HG02840 (cell line): ENCODE measurements around the gene CLIP1.
"Not testable (repeated sequence)": the region's sequence is repeated elsewhere in the genome, so short reads cannot be mapped to it uniquely, and the experiment has no call there.

Experiments
- ATAC-seq: cut with Tn5 transposase; IDR thresholded peaks from one replicate; pipeline ENCODE4 v1.9.1; 2021; ENCODE audit warnings: mild to moderate bottlenecking, moderate library complexity, moderate number of reproducible peaks; ENCODE audit not compliant: unreplicated experiment, low FRiP score

The CLIP1 gene

DNA sequence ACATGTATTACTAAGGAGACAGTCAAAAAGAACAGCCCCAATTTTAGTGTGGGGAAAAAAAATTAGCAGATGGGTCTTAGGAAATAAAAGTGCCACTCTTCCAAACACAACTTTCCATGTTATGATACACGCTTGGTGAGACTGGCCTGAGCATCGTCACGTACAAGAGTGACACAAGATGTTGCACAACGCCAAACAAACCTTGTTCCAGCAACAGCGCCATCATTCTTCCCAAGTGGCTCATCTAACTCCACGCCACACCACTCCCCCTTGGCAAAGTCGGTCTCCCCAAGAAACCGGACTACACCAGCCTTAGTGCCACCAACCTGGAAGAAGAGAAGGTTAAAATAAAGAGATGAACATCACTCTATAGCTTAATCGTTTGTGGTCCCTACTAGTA, 58.7 kb downstream of the CLIP1 start:
- ATAC-seq, result no peak

DNA sequence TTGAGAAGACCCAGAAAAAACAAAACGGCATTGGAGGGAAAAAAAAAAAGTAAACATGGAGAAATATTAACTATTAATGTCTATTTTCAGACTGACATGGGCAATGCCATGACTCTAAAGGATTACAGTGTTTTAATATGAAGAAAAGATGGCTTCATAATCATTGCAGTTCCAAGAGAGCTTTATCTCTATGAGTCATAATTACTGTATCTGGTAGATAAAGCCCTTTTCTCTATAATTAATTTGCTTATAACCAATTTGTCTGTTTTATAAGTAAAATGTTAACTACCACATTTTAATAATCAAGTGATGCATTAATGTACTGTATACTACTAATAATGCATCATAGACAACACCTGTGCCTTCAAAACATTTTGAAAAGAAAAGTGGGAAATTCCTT, 59.7 kb downstream of the CLIP1 start:
- ATAC-seq, result no peak

DNA sequence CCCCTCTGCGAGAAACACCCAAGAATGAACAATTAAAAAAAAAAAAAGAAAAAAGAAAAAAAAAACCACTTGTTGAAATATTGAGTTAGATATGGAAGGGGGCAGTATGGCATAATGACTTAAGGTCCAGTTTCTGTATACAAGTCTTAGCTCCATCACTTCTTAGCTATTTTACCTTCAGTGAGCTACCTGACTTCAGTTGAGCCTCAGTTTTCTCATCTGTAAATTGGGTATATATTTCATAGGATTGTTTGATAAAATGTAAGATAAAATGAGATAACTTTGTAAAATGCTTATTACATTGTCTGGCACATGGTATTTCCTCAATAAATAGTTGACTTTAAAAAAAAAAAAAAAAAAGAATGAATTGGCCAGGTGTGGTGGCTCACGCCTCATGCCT, 64.1 kb downstream of the CLIP1 start:
- ATAC-seq, result not testable (repeated sequence)

DNA sequence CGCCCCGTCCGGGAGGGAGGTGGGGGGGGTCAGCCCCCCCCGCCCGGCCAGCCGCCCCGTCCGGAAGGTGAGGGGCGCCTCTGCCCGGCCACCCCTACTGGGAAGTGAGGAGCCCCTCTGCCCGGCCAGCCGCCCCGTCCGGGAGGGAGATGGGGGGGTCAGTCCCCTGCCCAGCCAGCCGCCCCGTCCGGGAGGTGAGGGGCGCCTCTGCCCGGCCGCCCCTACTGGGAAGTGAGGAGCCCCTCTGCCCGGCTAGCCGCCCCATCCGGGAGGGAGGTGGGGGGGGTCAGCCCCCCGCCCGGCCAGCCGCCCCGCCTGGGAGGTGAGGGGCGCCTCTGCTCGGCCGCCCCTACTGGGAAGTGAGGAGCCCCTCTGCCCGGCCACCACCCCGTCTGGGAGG, 64.9 kb downstream of the CLIP1 start:
- ATAC-seq, result not testable (repeated sequence)

DNA sequence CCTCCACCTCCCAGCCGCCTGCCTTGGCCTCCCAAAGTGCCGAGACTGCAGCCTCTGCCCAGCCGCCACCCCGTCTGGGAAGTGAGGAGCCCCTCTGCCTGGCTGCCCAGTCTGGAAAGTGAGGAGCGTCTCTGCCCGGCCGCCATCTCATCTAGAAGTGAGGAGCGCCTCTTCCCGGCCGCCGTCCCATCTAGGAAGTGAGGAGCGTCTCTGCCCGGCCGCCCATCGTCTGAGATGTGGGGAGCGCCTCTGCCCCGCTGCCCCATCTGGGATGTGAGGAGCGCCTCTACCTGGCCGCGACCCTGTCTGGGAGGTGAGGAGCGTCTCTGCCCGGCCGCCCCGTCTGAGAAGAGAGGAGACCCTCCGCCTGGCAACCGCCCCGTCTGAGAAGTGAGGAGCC, 65.5 kb downstream of the CLIP1 start:
- ATAC-seq, result not testable (repeated sequence)

DNA sequence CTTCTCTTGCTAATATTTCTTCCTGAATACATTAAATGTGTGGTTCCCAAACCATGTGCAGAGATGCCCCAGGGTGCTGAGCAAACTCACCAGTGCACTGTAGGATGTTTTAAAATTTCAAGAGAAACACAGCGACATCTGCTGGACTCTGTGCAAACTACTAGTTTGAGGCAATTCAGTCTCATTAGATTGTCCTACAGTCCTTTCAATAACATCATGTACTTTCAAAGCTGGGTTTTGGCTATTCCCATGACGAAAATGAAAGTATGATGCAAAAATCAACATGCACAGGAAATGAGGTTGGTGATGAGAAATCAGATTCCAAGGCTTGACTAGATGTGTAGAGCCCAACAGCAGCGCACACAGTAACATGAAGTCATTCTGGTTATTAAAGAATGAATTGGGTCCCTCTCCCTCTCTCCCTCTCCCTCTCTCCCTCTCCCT, 66.3 kb downstream of the CLIP1 start:
- no peak for ATAC-seq

DNA sequence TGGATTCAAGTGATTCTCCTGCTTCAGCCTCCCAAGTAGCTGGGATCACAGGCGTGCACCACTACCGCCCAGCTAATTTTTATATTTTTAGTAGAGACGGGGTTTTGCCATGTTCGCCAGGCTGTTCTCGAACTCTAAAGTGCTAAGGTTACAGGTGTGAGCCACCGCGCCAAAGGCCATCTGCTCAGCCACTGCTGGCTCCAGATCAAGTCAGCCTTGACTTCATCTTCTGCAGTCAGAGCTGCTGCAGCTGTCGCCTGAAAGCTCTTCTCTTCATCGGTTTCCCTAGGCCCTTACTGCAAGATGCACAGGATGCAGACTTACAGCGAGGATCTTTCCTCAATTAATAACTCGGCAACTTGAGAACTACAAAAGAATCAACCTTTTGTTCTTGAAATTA, 66.8 kb downstream of the CLIP1 start:
- no peak for ATAC-seq

DNA sequence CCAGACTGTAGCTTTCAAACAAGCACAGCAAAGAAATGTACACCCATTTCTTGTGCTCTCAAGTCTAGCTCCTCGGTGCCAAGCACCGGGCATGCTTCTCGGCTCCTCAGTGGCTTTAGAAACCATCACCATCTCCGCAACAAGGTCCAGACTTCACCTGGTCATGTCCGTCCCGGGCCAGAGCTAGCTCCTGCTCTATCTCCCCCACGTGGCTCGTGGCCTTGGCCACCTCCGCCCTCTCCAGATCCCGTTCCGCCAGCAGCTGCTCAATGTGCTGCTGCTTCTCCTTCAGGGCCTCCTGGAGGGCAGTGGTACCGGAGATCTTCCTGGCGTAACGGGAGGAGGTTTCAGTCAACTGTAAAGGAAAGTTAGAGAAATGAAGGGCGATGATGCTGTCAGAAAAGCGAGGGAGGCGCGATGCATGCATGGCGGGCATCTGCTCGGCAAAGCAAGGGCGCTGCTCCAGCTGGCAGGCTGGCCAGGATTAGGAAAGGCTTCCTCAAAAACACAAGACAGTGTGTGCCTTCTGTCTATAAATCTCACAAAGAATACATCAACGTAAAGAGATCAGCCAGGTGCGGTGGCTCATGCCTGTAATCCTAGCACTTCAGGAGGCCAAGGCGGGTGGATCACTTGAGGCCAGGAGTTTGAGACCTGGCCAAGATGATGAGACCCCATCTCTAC, 67.4 kb downstream of the CLIP1 start:
- ATAC-seq, result no peak

DNA sequence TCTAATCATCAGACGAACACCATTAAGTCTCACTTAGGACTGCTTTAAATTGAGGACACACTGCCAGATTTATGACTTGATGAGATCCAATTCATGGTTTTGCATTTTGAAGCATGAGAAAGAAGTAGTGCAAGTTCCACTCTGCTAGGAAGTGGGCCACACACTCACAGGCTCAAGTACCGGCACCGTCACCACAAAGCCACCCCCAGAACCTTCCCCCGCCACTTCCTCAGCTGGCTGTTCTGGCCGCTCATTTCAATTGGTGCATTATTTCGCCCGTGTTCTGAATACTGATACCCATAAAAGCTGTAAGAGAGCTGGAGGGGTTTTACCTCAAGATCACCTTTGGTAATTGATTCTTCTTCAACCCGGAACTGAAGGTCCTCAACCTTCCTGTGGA, 70.1 kb downstream of the CLIP1 start:
- no peak for ATAC-seq

DNA sequence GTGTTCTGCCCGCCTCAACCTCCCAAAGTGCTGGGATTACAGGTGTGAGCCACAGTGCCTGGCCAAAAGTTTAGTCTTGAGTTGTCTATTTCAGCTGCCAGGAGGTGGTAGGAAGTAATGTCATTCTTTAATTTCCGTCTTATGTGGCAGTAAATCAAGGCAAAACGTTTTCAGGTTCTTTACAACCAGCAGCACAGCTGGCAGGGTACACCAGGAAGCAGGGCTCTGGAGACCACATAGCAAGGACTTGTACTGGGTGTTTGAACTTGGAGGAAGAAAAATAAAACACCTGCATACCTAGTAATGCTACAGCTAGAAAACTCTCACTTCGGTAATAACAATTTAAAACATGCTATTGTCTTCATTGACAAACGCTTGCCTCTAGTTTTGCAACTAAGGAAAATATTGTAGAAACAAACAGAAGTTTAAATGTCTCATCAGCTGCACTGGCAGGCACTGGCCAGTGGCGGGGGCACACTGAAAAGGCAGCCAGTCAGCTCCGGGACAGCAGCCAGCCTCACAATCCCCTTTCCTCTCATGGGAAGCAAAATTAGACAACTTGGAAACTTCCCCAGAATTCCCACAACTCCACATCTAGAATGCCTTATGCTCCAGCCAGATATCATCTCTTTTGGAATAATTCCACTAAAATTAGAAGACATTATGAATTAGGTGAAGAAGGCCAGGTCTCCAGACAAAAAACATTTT, 72.2 kb downstream of the CLIP1 start:
- ATAC-seq, result no peak

DNA sequence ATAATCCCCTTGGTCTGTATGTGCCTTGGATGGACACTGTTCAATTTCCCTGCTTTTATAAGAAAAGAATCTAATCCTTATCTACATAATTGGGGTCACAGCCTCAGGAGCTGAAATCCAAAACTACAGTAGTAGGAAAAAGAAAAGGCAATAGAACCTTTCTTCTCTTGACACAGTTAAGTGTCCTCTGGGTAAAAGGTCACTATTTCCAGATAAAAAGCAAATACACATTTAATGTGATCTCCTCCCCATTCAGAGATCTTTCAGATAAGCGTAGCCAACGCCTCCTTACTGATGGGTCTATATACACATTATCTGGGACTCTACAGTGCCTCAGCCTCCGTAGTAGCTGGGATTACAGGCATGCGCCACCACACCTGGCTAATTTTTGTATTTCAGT, 73.4 kb downstream of the CLIP1 start:
- no peak for ATAC-seq

DNA sequence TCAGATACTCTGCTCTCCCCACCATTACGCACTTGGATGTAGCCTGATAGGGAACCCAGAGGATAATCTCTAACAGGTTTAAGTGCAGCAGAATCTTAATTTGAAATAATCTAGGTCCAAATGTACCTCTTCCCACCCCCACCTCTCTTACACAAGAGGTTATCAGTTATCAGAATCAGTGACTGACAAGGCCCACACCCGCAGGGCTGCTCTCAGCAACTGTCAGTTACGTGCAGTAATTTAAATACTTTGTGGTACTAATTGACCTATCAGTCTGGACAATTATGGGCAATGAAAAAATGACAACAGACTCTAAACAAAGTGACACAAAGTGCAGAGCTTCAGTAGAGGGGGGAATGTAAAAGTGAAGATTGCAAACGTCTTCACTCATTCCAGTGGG, 74.0 kb downstream of the CLIP1 start:
- ATAC-seq, result no peak

DNA sequence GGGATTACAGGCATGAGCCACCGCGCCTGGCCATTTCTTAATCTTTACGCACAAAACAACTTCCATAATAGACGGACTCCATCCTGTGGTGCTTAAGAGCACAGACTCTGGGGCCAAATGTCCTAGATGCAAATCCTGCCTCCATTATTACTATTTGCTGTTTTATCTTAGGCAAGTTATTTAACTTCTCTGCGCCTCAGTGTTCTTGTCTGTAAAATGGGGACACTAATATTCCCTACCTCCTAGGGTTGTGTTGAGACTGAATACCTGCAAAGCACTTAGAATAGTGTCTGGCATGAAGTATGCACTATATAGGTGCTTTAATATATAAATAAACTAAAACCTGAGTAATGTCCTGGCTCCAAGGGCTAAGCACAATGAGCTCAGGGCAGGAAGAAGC, 76.4 kb downstream of the CLIP1 start:
- no peak for ATAC-seq

DNA sequence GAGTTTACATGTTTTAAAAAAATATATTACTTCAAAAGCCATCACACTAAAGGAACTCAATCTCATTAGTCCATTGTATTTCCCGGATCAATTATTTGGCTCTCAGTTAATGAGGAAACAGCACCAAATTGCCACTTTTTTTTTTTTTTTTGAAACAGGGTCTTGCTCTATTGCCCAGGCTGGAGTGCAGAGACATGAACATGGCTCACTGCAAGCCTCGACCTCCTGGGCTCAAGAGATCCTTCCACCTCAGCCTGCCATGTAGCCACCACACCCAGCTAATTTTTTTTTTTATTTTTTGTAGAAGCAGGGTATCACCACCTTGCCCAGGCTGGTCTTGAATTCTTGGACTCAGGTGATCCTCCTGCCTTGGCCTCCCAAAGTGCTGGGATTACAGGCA, 77.4 kb downstream of the CLIP1 start:
- ATAC-seq, result no peak

DNA sequence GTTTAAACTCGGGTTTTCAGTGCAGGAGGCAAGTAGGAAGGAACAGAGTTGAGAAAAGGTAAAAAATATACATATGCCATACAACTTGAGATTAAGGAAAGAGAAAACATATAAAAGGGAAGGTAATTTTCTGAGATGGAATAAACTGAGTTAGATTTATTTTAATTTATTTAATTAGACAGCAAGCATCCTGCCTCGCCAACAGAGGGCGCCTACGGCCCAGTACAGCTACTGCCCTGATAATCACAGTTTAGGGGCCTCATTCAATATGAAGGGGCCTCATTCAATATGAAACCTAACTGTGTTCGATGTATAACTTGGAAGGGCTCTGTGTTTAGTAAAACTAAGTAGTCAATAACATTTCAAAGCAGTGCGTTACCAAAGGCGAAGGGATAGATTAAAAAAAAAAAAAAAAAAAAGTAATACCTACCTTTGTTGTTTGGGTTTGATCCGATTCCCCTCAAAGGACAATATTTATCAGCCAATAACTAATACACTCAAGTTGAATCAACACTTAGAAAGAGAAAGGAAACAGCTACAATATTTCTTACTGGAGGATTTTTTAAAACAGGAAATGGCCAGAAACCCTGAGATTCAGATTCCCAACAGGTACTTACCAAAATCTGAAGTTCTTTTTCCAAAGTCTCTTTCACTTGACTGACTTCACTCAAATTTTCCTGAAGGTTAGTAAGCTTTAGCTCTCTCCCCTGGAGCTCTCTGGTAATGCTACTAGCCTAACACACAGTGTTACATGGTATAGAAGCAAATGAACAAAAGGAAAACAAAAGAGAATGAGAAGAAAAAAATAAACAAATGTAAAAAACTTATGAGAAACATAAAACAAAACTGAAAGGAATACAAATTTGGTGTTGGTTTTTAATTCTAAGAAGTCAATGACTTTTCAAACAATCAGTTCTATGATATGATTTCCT, 86.2 kb downstream of the CLIP1 start:
- ATAC-seq, result no peak

DNA sequence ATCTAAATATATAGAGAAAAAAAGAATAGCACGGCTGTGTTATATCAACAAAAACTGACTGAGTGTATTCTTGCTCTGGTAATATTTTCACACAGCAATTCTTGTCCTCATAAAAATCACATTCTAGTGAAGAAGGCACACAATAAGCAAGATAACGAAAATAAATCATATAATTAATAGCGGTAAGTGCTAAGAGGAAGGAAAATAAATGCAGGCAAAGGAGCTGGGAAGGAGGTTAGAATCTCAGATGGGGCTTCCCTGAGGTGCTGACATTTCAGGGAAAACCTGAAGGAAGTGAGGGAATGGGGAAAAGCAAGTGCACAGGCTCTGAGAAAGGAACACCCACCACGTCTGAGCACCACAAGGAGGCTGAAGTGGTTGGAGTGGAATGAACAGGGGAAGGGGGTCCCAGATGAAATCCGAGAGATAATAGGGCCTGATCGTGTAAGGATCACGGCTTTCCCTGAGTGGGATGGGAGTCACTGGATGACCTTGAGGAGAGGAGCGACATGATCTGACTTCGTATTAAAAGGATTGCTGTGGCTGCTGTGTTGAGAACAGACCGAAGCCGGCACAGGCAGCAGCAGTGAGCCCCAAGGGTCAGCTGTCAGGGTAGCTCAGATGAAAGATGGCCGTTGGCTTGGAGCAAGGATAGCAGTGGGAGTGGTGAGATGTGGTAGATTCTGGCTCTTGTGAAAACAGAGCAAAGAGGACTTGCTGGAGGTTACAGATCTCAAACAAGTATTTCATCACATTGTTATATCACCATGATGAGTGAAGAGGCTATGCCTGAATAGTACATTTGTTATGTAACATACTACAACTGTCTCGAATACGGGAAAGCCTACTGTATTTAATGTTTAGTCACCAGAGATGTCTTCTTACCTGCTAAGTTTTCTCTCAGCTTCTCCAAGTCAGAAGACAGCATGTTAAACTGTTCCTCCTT, 89.1 kb downstream of the CLIP1 start:
- no peak for ATAC-seq

DNA sequence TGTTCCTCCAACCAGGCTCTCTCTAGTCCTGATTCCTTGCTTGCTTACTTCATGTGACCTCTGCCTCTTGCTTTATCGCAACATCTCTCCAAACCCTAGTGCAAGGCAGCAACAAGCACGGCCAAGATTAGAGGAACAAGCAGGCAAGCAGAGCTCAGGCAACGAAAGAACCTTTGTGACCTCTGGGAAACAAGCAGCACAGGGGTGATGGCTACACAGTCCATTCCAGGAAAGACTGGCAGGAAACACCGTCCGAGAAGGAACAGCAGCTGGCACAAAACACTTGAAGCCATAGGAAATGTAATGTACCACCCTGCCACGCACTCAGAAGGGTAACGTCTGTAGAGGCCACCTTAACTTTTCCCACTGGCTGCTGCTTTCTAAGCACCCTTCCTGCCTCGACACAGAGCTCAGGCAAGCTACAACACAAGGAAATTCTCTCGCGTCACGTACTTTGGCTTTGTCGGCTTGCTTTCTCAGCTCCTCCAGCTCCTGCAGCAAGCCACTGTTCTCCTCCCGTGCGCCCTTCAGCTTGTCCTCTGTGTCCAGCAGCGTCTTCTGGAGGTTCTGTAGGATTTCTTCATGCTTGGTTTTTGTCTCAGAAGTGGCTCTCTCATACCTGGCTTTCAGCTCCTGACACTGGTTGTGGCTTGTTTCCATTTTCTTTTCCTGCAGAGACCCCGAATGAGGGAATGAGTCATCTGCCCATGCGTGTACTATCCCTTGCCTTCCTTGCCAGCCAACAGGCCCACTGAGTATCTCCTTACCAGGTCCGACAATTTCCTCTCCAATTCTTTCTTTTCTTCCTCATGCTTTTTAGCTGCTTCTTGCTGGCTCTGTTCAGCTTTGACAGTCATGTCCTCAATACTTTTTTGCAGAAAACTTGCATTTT, 94.7 kb downstream of the CLIP1 start:
- ATAC-seq, result no peak

DNA sequence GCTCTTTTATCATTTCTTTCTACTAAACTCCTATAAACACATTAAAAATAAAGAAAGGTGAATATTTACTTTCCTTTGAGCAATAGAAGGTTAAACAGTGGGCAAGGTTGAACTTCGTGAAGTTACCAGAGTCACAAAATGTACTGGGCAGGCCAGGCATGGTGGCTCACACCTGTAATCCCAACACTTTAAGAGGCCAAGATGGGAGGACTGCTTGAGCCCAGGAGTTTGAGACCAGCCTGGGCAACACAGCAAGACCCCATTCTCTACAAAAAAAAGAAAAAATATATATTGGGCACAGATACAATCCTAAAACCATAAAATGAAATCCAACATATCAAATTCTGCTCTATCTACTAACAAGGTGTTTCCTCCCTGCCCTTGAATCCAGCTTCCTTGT, 95.5 kb downstream of the CLIP1 start:
- ATAC-seq, result no peak

DNA sequence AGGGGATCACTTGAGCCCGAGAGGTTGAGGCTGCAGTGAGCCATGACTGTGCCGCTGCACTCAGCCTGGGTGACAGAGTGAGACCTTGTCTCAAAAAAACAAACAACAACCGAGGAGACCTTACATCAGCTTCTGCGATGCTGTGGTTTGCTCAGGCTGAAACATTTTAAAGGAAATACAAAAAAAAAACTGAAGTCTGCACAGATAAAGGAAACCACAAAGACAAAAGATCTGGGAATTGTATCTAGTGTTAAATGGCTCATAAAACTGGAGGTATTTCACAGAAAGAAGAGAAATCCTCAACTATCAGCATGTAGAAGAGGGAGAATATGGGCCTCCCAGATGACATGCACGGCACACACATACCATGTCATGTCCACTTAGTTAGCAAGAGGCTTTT, 95.9 kb downstream of the CLIP1 start:
- ATAC-seq, result no peak
